Sigmoid colon (tissue), 7 donors: ENCODE results near the gene RGS7. TPM values are rescaled to one million over a fixed set of nuclear protein-coding genes. Genes with fewer than 3 reads are reported as not detected.

ENCODE experiments used
- DNase-seq: peaks from one replicate; pipeline ENCODE4 v3.0.0-alpha.2; 2019
- H3K27ac ChIP-seq, 4 donors: fragments of 200-600 bp; sonication (generic); one replicate each; pipeline ENCODE4 v1.5.1; 2016 to 2019; ENCODE audit warnings: mild to moderate bottlenecking in 1 of 4
- H3K27me3 ChIP-seq, 3 donors: fragments of 200-600 bp; sonication (generic); one replicate each; pipeline ENCODE4 v1.5.1; 2019; ENCODE audit warnings: mild to moderate bottlenecking in 1 of 3
- H3K36me3 ChIP-seq, 4 donors: fragments of 200-600 bp; sonication (generic); one replicate each; pipeline ENCODE4 v1.5.1; 2016 to 2019
- H3K4me1 ChIP-seq, 4 donors: fragments of 200-600 bp; sonication (generic); one replicate each; pipeline ENCODE4 v1.5.1; 2017 to 2019
- H3K4me3 ChIP-seq, 4 donors: fragments of 200-600 bp; sonication (generic); one replicate each; pipeline ENCODE4 v1.5.1; 2017 to 2019; ENCODE audit warnings: mild to moderate bottlenecking in 2 of 4, moderate library complexity in 1 of 4
- H3K9me3 ChIP-seq, 4 donors: fragments of 200-600 bp in 3 of 4; sonication (generic) in 3 of 4; one replicate each; pipeline versions ENCODE4 v1.5.1 to v1.6.1; 2013 to 2019
- CTCF ChIP-seq, 4 experiments: fragments of 450-650 bp in 3 of 4; fragments of 200-600 bp in 1 of 4; IDR thresholded peaks; one replicate each; pipeline ENCODE4 v1.5.1; 2016 to 2019; ENCODE audit warnings: antibody characterized with exemption in 4 of 4, mild to moderate bottlenecking in 3 of 4, moderate library complexity in 2 of 4
- EP300 ChIP-seq, 4 donors: sonication (generic); formaldehyde crosslinking; IDR thresholded peaks; one replicate each; pipeline ENCODE4 v1.6.1; 2017; ENCODE audit warnings: antibody characterized with exemption in 4 of 4
- POLR2A ChIP-seq, 2 donors: fragments of 450-650 bp; IDR thresholded peaks; one replicate each; pipeline ENCODE4 v1.6.1; 2016; ENCODE audit warnings: antibody characterized with exemption in 2 of 2, mild to moderate bottlenecking in 2 of 2, moderate library complexity in 2 of 2
- POLR2AphosphoS5 ChIP-seq, 4 donors: sonication (generic); formaldehyde crosslinking; IDR thresholded peaks; one replicate each; pipeline ENCODE4 v1.6.1; 2017; ENCODE audit warnings: antibody characterized with exemption in 4 of 4
- WGBS, 2 donors: extraction: QIAGEN DNeasy Blood & Tissue Kit; methylation state at CpG; one replicate each; pipeline ENCODE4 v1.1.7; 2013; 5-methylcytosine and 5-hydroxymethylcytosine counted together
- intact Hi-C: fragments of 100-400 bp; cut with DNase I; formaldehyde crosslinking; loops from one replicate; pipeline ENCODE4 v1.15.1; 2023
- polyA plus RNA-seq, 3 donors: library from polyadenylated mRNA; stranded (reverse); fragments of 200-250 nt; gene quantifications; one replicate each; pipeline ENCODE4 v1.2.3, GENCODE V29; 2013
- total RNA-seq, 4 donors: library from RNA; depleted of rRNA; stranded (reverse); fragments of >200 nt; gene quantifications; one replicate each; pipeline ENCODE4 v1.1.0, GENCODE V29; 2016
- donor health status: healthy with polysubstance abuse.
- donor health status: Bipolar disorder and iron deficiency.
- donor health status: healthy.

RGS7 gene
- total and polyA plus RNA-seq, 7 donors = 0.10 to 1.8 (median 0.33) TPM; not detected in 4

GRCh38 chr1:241336335-241336734 is 20.7 kb downstream of the RGS7 start:
- Histone ChIP-seq H3K36me3 (no peaks in the 10 kb centered on the region), H3K9me3 (no peaks in the 10 kb centered on the region), H3K27me3 (no peaks in the 10 kb centered on the region), H3K4me1 (no peaks in the 10 kb centered on the region), H3K27ac (no peak overlapping the region), H3K4me3 (no peak overlapping the region)
- TF ChIP-seq POLR2AphosphoS5 (IDR thresholded peaks at IDR 0.05) (no peak), EP300 (IDR thresholded peaks at IDR 0.05) (no peak), CTCF (IDR thresholded peaks at IDR 0.05) (no peak), POLR2A (IDR thresholded peaks at IDR 0.05) (no peak)
- DNase-seq = no peak
- WGBS, 2 donors = 9 to 34% methylated on average over 1 of the region's 1 CpG
- intact Hi-C loops = no loop called here

GRCh38 chr1:241332987-241333386 is 24.0 kb downstream of the RGS7 start:
- Histone ChIP-seq H3K27me3 (no peaks in the 10 kb centered on the region), H3K9me3 (no peaks in the 10 kb centered on the region), H3K4me3 (no peak overlapping the region), H3K27ac (no peak overlapping the region), H3K36me3 (no peaks in the 10 kb centered on the region), H3K4me1 (no peaks in the 10 kb centered on the region)
- no peak for TF ChIP-seq POLR2A (IDR thresholded peaks at IDR 0.05)
- no peak for TF ChIP-seq CTCF (IDR thresholded peaks at IDR 0.05)
- TF ChIP-seq POLR2AphosphoS5 (IDR thresholded peaks at IDR 0.05) = no peak
- TF ChIP-seq EP300 (IDR thresholded peaks at IDR 0.05) = no peak
- intact Hi-C loops = no loop called here
- 88 to 89% methylated on average over 2 of the region's 2 CpGs for WGBS, 2 donors
- DNase-seq = no peak

- Histone ChIP-seq H3K4me3 (no peak overlapping the region), H3K36me3 (no peaks in the 10 kb centered on the region), H3K9me3 (no peaks in the 10 kb centered on the region), H3K27me3 (no peaks in the 10 kb centered on the region), H3K4me1 (no peaks in the 10 kb centered on the region), H3K27ac (no peak overlapping the region)
- TF ChIP-seq CTCF (IDR thresholded peaks at IDR 0.05) = no peak
- TF ChIP-seq EP300 (IDR thresholded peaks at IDR 0.05) = no peak
- no peak for TF ChIP-seq POLR2AphosphoS5 (IDR thresholded peaks at IDR 0.05)
- no peak for TF ChIP-seq POLR2A (IDR thresholded peaks at IDR 0.05)
- intact Hi-C loops = no loop called here
- no peak for DNase-seq
- WGBS, 2 donors = 40 to 57% methylated on average over 4 of the region's 4 CpGs
Measured at GRCh38 chr1:241332037-241332409, 25.0 kb downstream of the RGS7 start.

GRCh38 chr1:241331328-241332036 is 25.5 kb downstream of the RGS7 start:
- TF ChIP-seq CTCF (IDR thresholded peaks at IDR 0.05) = no peak
- no peak for TF ChIP-seq POLR2AphosphoS5 (IDR thresholded peaks at IDR 0.05)
- no peak for TF ChIP-seq EP300 (IDR thresholded peaks at IDR 0.05)
- TF ChIP-seq POLR2A (IDR thresholded peaks at IDR 0.05) = no peak
- 61 to 70% methylated on average over 3 of the region's 3 CpGs for WGBS, 2 donors

More at GRCh38 chr1:241331328-241332036, 25.5 kb downstream of the RGS7 start:
- H3K4me3 ChIP-seq = no peak overlapping the region
- H3K27ac ChIP-seq = no peak overlapping the region
- no peaks in the 10 kb centered on the region for H3K4me1 ChIP-seq
- H3K27me3 ChIP-seq = no peaks in the 10 kb centered on the region
- no peaks in the 10 kb centered on the region for H3K36me3 ChIP-seq
- intact Hi-C loops = no loop called here
- H3K9me3 ChIP-seq = no peaks in the 10 kb centered on the region
- DNase-seq = no peak
